HEK293T (cell line): ENCODE results near the gene MCF2L.

Source experiments
- CTCF ChIA-PET: fragments of 350-600 bp; formaldehyde crosslinking; extraction: SDS; loops from one replicate; lab custom pipeline; 2021; ENCODE audit warnings: antibody characterized with exemption, inconsistent platforms; lab: Yijun Ruan, JAX
- POLR2A ChIA-PET: fragments of 350-600 bp; formaldehyde crosslinking; extraction: SDS; loops from one replicate; lab custom pipeline; 2020; ENCODE audit warnings: antibody characterized with exemption, inconsistent platforms; lab: Yijun Ruan, JAX
- DNase-seq: peaks from one replicate; pipeline ENCODE4 v3.0.0; 2012; ENCODE audit warnings: mixed read lengths; ENCODE audit errors: extremely low spot score
- ARNT ChIP-seq: fragments of 450-650 bp; IDR thresholded peaks from 2 replicates; pipeline ENCODE4 v1.6.1; 2017; ENCODE audit warnings: mild to moderate bottlenecking
- BHLHE40 ChIP-seq: fragments of 450-650 bp; IDR thresholded peaks from 2 replicates; pipeline ENCODE4 v1.6.1; 2016; ENCODE audit warnings: mild to moderate bottlenecking, moderate library complexity, borderline replicate concordance
- CTBP1 ChIP-seq: fragments of 450-650 bp; IDR thresholded peaks from 2 replicates; pipeline ENCODE4 v1.6.1; 2016; ENCODE audit warnings: borderline replicate concordance
- ELF4 ChIP-seq: fragments of 450-650 bp; IDR thresholded peaks from 2 replicates; pipeline ENCODE4 v1.6.1; 2017; ENCODE audit warnings: antibody characterized with exemption
- FOXA1 ChIP-seq: fragments of 450-650 bp; IDR thresholded peaks from 2 replicates; pipeline ENCODE4 v1.6.1; 2016; ENCODE audit warnings: mild to moderate bottlenecking
- FOXK2 ChIP-seq: fragments of 450-650 bp; IDR thresholded peaks from 2 replicates; pipeline ENCODE4 v1.6.1; 2016; ENCODE audit warnings: mild to moderate bottlenecking
- FOXM1 ChIP-seq: fragments of 450-650 bp; IDR thresholded peaks from 2 replicates; pipeline ENCODE4 v1.6.1; 2017; ENCODE audit warnings: mild to moderate bottlenecking, borderline replicate concordance
- HDGF ChIP-seq: fragments of 450-650 bp; IDR thresholded peaks from 2 replicates; pipeline ENCODE4 v1.6.1; 2017; ENCODE audit warnings: antibody characterized with exemption, borderline replicate concordance
- L3MBTL2 ChIP-seq: fragments of 450-650 bp; conservative IDR thresholded peaks from 2 replicates; pipeline ENCODE4 v1.6.1; 2016; ENCODE audit warnings: mild to moderate bottlenecking
- LEF1 ChIP-seq: fragments of 450-650 bp; IDR thresholded peaks from 2 replicates; pipeline ENCODE4 v1.6.1; 2017; ENCODE audit warnings: mild to moderate bottlenecking, borderline replicate concordance
- NFRKB ChIP-seq: fragments of 450-650 bp; IDR thresholded peaks from 2 replicates; pipeline ENCODE4 v1.6.1; 2016; ENCODE audit warnings: mild to moderate bottlenecking, moderate library complexity
- SP1 ChIP-seq: fragments of 450-650 bp; IDR thresholded peaks from 2 replicates; pipeline ENCODE4 v1.6.1; 2017
- SUZ12 ChIP-seq: fragments of 450-650 bp; IDR thresholded peaks from 2 replicates; pipeline ENCODE4 v1.6.1; 2016; ENCODE audit warnings: mild to moderate bottlenecking
- TARDBP ChIP-seq: fragments of 450-650 bp; IDR thresholded peaks from 2 replicates; pipeline ENCODE4 v1.6.1; 2016
- ZNF384 ChIP-seq: fragments of 450-650 bp; IDR thresholded peaks from 2 replicates; pipeline ENCODE4 v1.6.1; 2016
- TF ChIP-seq, protein P1 (sequence below): fragments of 450-650 bp; IDR thresholded peaks from 2 replicates; pipeline ENCODE4 v1.6.1; 2016

Gene MCF2L

DNA sequence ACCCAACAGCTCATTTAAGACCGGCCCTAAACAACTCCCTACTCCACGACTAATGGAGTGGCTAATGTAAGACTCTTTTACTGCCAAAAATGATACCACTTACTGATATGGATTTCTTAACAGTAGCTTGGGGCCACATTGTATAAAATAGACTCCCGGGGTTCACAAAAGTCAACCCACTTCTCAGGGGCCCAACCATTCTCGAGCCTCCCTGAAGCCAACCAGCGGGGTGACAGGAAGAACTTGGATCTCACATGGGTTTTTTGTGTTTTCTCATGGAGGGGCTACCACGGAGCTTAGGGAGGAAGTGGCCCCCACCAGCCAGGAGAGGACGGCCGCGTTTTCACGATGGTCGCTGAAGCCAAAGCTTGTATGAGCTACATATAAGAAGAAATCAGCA is 8.1 kb downstream of the MCF2L start:
- ChIA-PET CTCF (no interaction called here), POLR2A (no interaction called here)
- TF ChIP-seq NFRKB (no peak), BHLHE40 (no peak), TARDBP (no peak), FOXM1 (no peak), ARNT (no peak), ELF4 (no peak), SUZ12 (no peak), SP1 (no peak), ZNF384 (no peak), L3MBTL2 (no peak)
- no peak for DNase-seq

DNA sequence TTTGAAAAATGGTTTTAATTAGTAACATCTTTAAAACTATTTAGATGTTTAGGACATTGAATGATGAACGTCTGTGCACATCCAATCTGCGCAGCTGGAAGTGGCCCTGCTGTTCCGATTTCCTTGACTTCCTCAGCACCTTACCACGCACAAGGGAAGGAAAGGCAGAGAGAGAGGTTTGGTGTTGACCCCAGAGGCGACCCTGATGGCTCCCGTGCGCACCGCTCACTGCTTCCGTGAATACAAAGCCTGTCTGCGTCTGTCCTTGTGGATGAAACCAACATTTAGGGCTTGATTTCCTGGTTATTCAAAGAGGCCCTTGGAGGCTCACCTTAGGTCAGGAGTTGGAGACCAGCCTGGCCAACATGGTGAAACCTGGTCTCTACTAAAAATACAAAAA is 8.5 kb downstream of the MCF2L start:
- DNase-seq: no peak
- TF ChIP-seq FOXA1: no peak
- no peak for TF ChIP-seq FOXK2
- TF ChIP-seq TARDBP: no peak
- TF ChIP-seq, protein P1, sequence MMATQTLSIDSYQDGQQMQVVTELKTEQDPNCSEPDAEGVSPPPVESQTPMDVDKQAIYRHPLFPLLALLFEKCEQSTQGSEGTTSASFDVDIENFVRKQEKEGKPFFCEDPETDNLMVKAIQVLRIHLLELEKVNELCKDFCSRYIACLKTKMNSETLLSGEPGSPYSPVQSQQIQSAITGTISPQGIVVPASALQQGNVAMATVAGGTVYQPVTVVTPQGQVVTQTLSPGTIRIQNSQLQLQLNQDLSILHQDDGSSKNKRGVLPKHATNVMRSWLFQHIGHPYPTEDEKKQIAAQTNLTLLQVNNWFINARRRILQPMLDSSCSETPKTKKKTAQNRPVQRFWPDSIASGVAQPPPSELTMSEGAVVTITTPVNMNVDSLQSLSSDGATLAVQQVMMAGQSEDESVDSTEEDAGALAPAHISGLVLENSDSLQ: no peak
- TF ChIP-seq ZNF384: no peak
- no peak for TF ChIP-seq ELF4
- no peak for TF ChIP-seq SUZ12
- ChIA-PET POLR2A (no interaction called here), CTCF (no interaction called here)

DNA sequence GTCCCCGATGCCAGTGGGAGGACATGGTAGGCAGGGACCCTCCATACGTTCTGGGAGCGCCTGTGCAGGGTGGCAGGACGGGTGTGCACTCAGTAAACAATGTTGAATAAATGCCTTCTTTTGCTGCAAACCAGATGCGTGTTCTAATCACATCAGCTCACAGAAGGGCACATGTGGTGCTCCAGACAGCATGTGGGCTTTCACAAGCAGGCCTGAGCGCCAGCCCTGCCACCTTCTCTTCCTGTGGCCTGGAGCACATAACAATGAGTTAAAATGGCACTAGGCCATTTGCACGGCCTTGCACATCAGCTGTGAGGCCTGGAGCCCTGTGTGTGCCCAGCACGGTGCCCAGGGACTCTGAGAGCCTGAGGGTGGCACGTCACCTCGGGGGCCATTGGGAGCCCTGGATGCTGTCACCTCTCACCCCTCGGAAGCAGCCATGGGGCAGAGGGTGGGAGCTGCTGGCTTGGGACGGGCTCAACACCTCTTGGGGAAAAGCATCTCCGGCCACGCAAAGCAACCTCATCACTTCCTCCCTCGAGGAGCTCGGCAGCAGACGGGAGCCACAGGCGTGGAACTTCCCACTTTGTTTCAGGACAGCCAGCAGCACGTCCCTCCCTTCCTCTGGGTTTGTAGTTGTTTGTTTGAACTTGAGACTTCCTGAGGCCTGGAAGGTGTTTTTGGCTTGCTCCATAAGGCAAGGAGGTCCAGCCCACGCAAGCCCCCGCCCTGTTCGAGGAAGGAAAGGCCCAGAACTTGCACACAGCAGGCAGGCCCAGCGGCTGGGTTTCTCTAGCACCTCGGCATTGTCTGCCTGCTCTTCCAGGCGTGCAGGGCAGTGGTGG is 9.8 kb downstream of the MCF2L start:
- TF ChIP-seq CTBP1 (no peak), L3MBTL2 (no peak), FOXK2 (no peak), ARNT (no peak), FOXM1 (no peak), ZNF384 (no peak), NFRKB (no peak), BHLHE40 (no peak), ELF4 (no peak), SP1 (no peak), SUZ12 (no peak), FOXA1 (no peak), LEF1 (no peak), HDGF (no peak), TARDBP (no peak)
- TF ChIP-seq, protein P1: no peak
- no peak for DNase-seq
- POLR2A ChIA-PET: no interaction called here
- CTCF ChIA-PET: interaction anchor here (0.6 to 1.4 kb wide), 2 partner anchors 51 to 70 kb away, joined by 3 to 4 read pairs; no protein-coding TSS in a partner anchor

DNA sequence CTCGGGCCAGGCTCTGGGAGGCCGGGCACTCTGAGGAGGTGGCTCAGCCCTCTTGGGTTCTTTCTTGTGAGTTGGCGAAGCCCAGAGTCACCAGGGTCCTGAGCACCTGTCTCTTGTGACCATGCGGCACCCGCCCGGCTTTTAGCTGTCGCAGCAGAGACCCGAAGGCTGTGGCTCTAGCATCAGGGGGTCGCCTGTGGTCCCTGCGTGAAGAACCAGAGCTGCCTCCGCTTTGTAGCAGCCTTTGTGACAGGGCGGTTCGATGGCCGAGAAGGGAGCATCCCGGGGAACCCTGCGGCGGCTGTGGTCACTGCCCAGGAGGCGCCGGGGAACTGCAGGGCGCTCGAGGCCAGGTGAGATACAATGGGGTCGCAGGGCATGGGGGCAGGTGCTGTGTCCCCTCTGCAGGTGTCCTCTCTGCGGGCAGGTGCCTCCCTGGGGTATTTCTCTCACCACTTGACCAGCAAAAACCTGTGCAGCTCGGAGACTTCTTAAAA is 10.4 kb downstream of the MCF2L start:
- ChIA-PET POLR2A (no interaction called here), CTCF (interaction anchor here (1.4 kb wide), 1 partner anchor 50 kb away, joined by 3 read pairs; no protein-coding TSS in a partner anchor)
- no peak for TF ChIP-seq BHLHE40
- no peak for DNase-seq

DNA sequence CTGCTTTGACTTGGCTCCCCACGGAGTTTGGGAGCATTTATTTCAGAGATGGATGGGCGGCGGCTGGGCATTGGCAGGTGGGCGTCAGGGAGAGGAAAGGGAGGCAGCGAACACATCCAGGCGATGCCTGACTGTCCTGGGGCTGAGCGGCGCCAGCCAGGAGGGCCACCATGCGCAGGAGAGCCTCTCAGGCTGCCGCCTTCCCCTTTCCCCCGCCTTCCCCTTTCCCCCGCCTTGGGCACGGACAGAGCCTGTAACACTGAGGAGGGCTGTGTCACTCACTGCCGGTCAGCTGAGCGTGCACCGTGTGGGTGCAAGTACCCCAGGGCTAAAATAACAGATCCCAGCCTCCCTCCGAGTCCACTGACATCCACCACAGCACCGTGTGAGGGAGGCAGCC is 11.4 kb downstream of the MCF2L start:
- POLR2A ChIA-PET: no interaction called here
- CTCF ChIA-PET: no interaction called here
- DNase-seq: no peak
- TF ChIP-seq FOXM1: no peak
- no peak for TF ChIP-seq TARDBP
- TF ChIP-seq SP1: no peak
- TF ChIP-seq ZNF384: no peak
- TF ChIP-seq ARNT: no peak
- TF ChIP-seq CTBP1: no peak
- TF ChIP-seq BHLHE40: no peak
- TF ChIP-seq L3MBTL2: no peak

DNA sequence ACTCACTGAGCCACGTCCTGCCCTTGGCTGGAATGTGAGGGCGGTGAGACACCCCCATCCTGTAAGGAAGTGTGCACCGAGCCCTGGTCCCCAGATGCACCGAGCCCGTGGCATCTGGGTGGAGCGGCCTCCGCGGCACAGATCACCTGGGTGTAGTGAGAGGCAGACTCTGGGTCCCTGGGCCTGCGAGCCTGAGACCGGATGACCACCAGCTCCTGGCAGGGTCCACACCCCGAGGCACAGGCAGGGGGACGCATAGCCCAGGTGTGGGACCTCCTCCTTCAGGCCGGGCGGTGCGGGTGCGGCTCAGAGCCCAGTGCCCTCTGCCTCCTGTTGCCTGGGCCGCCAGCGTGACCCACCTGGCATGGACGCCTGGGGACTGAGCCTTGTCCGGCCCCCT is 12.4 kb downstream of the MCF2L start:
- TF ChIP-seq NFRKB (no peak), FOXM1 (no peak), L3MBTL2 (no peak), TARDBP (no peak), ARNT (no peak), CTBP1 (no peak), HDGF (no peak), ELF4 (no peak)
- TF ChIP-seq, protein P1: no peak
- CTCF ChIA-PET: interaction anchor here (1.5 kb wide), 1 partner anchor 21 kb away, joined by 4 read pairs; no protein-coding TSS in a partner anchor
- DNase-seq: no peak

More for the DNA sequence above, 12.4 kb downstream of the MCF2L start:
- POLR2A ChIA-PET: no interaction called here
